ENCODE results near the gene IAPP. TPM values are rescaled to one million over a fixed set of nuclear protein-coding genes. Genes with fewer than 3 reads are reported as not detected.
"Not testable (repeated sequence)": the region's sequence is repeated elsewhere in the genome, so short reads cannot be mapped to it uniquely, and the experiment has no call there.

IAPP gene
- total RNA-seq, 2 experiments from 2014 or later, result not detected

DNA sequence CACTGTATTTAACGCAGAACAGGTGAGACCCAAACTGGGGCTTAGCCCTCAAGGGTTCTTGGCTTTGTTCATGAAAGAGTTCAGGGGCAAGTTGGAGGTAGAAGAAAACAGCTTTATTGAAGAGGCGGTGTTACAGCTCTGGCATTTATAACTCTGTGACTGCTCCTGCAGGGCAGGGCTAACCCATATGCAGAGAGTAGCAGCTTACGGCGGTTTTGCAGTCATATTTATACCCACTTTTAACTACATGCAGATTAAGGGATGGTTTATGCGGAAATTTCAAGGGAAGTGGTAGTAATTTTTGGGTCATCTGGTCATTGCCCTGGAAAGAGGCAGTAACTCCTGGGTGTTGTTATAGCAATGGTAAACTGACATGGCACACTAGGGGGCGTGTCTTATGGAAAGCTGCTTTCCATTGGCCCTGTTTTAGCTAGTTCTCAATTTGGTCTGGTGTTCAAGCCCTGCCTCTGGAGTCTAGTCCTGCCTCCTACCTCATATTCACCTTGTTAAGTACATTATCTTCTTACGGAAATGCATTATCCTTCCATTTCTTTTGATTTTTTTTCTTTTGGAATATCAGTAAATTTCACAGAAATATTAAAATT is 1.8 kb upstream of the IAPP start:
- ChIA-PET POLR2A (no interaction called here), CTCF (no interaction called here)

GRCh38 chr12:21379218-21379617 is 6.5 kb downstream of the IAPP start:
- CTCF ChIA-PET, result no interaction called here

GRCh38 chr12:21381320-21381719 is 8.6 kb downstream of the IAPP start:
- POLR2A ChIA-PET, result not testable (repeated sequence)
- CTCF ChIA-PET, result interaction anchor here (0.6 kb wide), 1 partner anchor 392 kb away, joined by 4 read pairs; no protein-coding TSS in a partner anchor

More at GRCh38 chr12:21379218-21379617, 6.5 kb downstream of the IAPP start:
- POLR2A ChIA-PET, result no interaction called here

DNA sequence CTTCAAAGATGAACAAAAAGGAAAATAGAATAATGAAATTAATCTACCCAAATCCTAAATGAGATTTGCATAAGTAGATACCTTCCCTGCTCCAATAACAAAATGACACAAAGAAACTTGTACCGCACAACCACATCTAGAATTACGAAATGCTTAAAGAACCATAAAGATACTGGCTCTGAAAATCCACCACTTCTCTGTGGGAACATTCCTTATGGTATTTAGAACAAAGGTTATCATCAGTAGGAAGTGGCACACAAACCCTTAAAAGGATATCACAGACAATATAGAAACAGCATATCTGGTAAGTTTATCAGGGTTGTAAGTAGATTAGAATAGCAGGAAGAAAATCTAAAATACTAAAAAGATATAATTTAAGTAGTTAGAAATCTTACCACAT is 11.6 kb downstream of the IAPP start:
- CTCF ChIA-PET, result no interaction called here
- POLR2A ChIA-PET, result no interaction called here

DNA sequence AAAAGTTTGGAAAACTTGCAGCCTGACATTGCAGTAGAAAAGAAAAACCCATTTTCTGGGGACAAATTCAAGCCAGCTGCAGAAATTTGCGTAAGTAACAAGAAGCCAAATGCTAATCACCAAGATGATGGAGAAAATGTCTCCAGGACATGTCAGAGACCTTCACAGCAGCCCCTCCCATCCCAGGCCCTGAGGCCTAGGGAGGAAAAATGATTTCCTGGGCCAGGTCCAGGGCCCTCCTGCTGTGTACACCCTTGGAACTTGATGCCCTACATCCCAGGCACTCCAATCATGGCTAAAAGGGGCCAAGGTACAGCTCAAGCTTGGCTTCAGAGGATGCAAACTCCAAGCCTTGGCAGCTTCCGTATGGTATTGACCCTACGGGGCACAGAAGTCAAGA is 14.5 kb downstream of the IAPP start:
- ChIA-PET CTCF (no interaction called here), POLR2A (no interaction called here)

DNA sequence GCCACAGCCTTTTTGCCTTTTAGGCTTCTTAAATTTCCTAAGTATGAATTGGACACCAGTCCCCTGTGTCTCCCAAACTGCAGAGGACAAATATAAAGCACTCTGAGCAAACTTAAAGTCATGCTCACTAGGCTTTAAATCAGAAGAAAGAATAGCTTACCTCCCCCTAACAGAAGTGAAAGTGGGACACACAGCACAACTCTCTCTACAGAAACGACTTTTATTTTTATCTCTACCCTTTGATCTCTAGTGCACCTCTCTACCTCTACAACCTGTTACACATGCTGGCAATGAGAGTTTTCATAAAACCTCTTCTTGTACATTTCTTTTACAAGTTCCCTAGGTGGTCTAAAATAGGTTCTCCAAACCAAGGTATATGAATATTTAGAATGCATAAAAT is 19.7 kb downstream of the IAPP start:
- POLR2A ChIA-PET, result no interaction called here
- CTCF ChIA-PET, result no interaction called here

DNA sequence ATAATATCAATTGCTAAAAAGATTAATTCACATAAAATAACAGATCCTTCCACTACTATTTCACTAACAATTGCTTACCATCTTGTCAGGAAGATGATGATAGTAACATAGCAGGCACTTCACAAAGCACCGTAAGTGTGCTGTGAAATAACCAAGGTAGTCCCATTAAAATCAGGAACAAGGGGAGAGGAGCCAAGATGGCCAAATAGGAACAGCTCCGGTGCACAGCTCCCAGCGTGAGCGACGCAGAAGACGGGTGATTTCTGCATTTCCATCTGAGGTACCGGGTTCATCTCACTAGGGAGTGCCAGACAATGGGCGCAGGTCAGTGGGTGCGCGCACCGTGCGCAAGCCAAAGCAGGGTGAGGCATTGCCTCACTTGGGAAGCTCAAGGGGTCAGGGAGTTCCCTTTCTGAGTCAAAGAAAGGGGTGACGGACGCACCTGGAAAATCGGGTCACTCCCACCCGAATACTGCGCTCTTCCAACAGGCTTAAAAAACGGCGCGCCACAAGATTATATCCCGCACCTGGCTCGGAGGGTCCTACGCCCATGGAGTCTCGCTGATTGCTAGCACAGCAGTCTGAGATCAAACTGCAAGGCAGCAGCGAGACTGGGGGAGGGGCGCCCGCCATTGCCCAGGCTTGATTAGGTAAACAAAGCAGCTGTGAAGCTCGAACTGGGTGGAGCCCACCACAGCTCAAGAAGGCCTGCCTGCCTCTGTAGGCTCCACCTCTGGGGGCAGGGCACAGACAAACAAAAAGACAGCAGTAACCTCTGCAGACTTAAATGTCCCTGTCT is 22.3 kb downstream of the IAPP start:
- POLR2A ChIA-PET, CTCF ChIA-PET: not testable (repeated sequence)

- CTCF ChIA-PET, result no interaction called here
Measured at GRCh38 chr12:21413369-21414277, 40.9 kb downstream of the IAPP start.

DNA sequence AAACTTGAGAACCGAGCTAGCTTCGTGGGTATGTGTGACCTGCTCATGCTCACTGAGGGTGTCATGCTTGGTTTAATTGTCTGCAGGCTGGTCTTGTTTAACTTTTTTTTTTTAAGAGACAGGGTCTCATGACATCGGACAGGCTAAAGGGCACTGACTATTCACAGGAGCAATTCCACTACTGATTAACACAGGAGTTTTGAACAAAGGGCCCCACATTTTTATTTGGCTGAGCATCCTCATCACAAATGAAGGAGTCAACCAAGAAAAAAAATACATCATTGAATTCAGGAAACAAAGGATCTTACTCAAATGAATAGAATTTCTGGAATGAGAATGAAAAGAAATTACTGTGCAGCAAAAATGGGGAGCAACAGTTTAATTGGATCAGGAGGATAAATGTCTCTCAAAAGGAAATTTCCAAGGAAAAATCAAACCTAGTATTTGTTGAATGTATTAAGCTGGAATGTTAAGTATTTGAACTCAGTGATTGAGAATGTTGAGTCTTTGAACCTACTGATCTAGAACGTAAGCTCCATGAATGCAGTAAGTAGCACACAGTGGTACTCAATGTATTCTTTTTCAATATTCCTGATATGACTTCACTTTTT is 43.9 kb downstream of the IAPP start:
- ChIA-PET POLR2A (no interaction called here), CTCF (no interaction called here)

More at GRCh38 chr12:21413369-21414277, 40.9 kb downstream of the IAPP start:
- POLR2A ChIA-PET, result no interaction called here

DNA sequence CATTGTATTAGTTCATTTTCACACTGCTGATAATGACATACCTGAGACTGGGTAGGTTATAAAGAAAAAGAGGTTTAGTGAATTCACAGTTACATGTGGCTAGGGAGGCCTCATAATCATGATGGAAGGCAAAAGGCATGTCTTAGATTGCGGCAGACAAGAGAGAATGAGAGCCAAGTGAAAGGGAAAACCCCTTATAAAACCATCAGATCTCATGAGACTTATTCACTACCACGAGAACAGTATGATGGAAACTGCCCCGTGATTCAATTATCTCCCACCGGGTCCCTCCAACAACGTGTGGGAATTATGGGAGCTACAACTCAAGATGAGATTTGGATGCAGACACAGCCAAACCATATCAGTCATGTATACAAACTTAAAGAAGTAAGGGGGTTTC is 45.7 kb downstream of the IAPP start:
- CTCF ChIA-PET, POLR2A ChIA-PET: not testable (repeated sequence)

DNA sequence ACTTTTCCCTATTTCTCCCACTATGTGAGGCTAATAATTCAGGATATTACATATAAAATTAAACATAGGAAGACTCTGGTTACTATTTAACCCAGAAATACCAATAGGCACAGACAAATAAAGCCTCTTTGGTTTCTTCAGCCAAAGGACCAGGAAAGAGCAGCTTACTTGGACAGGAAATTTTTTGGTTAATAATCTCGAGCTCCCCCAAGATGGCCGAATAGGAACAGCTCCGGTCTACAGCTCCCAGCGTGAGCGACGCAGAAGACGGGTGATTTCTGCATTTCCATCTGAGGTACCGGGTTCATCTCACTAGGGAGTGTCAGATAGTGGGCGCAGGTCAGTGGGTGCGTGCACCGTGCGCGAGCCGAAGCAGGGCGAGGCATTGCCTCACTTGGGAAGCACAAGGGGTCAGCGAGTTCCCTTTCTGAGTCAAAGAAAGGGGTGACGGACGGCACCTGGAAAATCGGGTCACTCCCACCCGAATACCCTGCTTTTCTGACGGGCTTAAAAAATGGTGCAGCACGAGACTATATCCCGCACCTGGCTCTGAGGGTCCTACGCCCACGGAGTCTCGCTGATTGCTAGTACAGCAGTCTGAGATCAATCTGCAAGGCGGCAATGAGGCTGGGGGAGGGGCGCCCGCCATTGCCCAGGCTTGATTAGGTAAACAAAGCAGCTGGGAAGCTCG is 46.5 kb downstream of the IAPP start:
- POLR2A ChIA-PET, result not testable (repeated sequence)

GRCh38 chr12:21428241-21428640 is 55.5 kb downstream of the IAPP start:
- POLR2A ChIA-PET, result no interaction called here
- CTCF ChIA-PET, result no interaction called here

More for the DNA sequence above, 46.5 kb downstream of the IAPP start:
- CTCF ChIA-PET, result not testable (repeated sequence)

Other genes starting within 250 kb of the IAPP start
- gene SLCO1B1, start 241.7 kb upstream of the IAPP start, total RNA-seq, result not detected
- gene SLCO1A2, start 38.0 kb upstream of the IAPP start, total RNA-seq, result not detected
- 10 to 100 TPM; 22.6 to 25.7 TPM for gene PYROXD1, start 64.8 kb downstream of the IAPP start, total RNA-seq
- 10 to 100 TPM; 87.8 to 90.4 TPM for gene RECQL, start 128.7 kb downstream of the IAPP start, total RNA-seq
- 10 to 100 TPM; 43.0 to 46.3 TPM for gene GOLT1B, start 128.9 kb downstream of the IAPP start, total RNA-seq
- under 1 TPM; 0.34 to 0.51 TPM for gene SPX, start 153.4 kb downstream of the IAPP start, total RNA-seq
- not detected for gene GYS2, start 231.9 kb downstream of the IAPP start, total RNA-seq